NCI-H460 (cell line): Measurements from ENCODE around the gene ZBTB8B. TPM values are rescaled to one million over a fixed set of nuclear protein-coding genes. Genes with fewer than 3 reads are reported as not detected.
A peak's percentile ranks its signal among the peaks of the same experiment; 100 is the strongest.
"Not testable (repeated sequence)": the region's sequence is repeated elsewhere in the genome, so short reads cannot be mapped to it uniquely, and the experiment has no call there.

Source experiments
- DNase-seq: peaks from one replicate; pipeline ENCODE4 v3.0.0-alpha.2; 2016; ENCODE audit warnings: low read depth; ENCODE audit errors: extremely low read depth
- total RNA-seq: library from RNA; depleted of rRNA; stranded (reverse); fragments of >200 nt; shearing (Covaris generic); gene quantifications from 2 replicates; pipeline ENCODE4 v1.2.3, GENCODE V29; 2014

Gene ZBTB8B
- total RNA-seq, 1 experiment from 2014 or later, result not detected

GRCh38 chr1:32468791-32469190 lies 3.9 kb downstream of the ZBTB8B start:
- DNase-seq, result no peak

- DNase-seq, result no peak
Observed at GRCh38 chr1:32470431-32470830, 5.6 kb downstream of the ZBTB8B start.

- DNase-seq, result no peak
Observed at GRCh38 chr1:32470991-32471694, 6.3 kb downstream of the ZBTB8B start.

DNA sequence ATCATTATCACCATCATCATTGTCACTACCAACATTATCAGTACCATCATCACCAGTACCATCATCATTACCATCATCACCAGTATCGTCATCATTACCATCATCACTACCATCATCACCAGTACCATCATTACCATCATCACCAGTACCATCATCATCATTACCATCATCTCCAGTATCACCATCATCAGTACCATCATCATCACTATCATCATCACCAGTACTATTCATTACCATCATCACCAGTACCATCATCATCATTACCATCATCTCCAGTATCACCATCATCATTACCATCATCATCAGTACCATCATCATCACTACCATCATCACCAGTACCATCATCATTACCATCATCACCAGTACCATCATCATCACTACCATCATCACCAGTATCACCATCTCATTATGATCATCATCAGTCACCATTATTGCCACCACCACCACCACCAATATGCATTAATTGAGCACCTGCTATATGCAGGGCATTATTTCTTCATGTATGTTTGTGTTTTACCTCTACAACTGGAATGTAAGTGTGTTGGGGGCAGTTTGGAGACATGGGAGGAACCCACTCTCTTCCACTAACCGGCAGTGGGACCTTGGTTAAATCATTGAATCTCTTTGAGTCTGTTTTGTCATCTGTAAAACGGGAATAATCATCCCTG lies 7.0 kb downstream of the ZBTB8B start:
- DNase-seq, result no peak

DNA sequence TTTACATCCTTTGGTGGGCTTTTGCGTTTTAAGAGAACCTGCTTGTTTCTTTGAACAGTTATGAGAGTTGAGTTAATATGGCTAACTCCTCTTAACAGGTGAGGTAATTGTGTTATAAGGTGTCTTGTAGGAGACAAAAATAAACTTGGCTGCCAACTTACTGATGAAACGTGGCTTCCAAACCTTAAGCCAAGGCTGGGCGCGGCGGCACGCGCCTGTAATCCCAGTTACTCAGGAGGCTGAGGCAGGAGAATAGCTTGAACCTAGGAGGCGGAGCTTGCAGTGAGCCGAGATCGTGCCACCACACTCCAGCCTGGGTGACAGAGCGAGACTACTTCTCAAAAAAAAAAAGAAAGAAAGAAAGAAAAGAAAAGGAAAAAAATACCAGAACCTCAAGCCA lies 8.1 kb downstream of the ZBTB8B start:
- DNase-seq, result not testable (repeated sequence)

DNA sequence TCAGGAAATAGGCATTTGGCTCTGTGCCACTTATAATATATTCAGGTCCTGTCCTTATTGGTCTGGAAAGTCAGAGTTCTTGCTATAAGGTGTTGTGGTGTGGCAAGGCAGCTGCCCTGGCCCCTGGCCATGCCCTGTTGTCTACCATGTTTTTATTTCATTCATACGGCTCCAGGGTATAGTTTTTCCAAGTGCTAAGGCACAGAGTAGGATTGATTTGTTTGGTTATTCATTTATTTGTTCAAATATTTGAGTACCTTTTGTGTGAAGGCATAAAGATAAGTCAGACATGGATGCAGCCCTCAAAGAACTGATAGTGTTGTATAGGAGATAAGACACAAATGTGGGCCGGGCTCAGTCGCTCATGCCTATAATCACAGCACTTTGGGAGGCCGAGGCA lies 10.1 kb downstream of the ZBTB8B start:
- DNase-seq, result no peak

DNA sequence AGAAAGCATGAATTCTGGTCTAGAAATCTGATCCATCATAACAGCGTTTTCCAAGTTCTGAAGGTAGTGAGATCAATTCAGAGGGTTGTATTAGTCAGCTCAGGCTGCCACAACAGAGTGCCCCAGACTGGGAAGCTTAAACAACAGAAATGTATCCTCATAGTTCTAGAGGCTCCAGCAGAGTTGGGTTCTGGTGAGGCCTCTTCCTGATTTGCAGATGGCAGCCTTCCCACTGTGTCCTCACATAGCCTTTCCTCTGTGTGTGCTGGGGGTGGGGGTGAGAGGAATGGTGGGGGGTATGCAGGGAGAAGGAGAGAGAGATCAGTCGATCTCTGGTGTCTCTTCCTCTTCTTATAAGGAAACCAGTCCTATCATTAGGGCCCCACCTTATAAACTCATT lies 15.1 kb downstream of the ZBTB8B start:
- DNase-seq, result no peak

- no peak for DNase-seq
Observed at GRCh38 chr1:32480761-32481160, 15.9 kb downstream of the ZBTB8B start.

DNA sequence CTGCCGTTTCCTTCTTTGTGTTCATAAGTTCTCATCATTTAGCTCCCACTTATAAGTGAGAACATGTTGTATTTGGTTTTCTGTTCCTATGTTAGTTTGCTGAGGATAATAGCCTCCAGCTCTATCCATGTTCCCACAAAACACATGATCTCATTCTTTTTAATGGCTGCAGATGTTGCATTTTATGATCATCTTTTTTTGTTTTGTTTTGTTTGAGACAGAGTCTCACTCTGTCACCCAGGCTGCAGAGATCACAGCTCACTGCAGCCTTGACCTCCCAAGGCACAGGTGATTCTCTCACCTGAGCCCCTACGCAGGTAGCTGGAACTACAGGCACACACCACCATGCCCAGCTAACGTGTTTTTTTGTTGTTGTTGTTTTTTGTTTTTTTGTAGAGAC lies 16.9 kb downstream of the ZBTB8B start:
- DNase-seq, result not testable (repeated sequence)

DNA sequence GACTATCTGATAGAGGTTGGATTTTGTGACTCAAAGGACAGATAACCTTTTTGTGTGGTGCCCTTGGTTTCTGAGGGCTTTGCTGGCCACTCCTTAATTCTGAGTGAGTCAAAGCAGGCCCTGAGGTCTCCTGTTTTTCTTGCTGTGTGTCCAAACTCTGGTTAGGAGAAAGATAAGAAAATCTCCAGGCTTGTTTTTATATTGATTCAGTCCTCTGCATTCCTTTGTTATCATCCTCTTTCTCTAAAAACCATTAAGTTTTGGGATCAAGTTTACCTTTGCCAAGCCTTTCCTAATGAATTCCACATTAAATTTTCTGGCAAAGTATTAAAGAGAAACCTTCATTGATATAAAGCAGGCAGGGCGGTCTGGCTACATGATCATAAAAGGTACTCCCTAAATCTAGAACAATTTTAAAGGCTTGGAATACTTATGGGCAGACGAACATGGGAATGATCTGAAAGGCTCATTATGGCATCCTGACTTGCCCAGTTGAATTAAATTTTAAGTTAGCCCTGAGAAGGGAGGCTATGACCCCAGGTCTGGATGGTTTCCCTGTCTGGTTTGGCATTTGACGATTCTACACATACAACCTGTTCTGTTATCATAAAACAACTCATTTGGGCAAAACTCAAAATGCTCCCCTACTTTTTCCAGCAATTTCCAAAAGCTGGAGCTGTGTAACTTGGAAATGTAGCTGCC lies 20.8 kb downstream of the ZBTB8B start:
- no peak for DNase-seq

- DNase-seq, result no peak
Observed at GRCh38 chr1:32486463-32487113, 21.7 kb downstream of the ZBTB8B start.

- DNase-seq, result no peak
Observed at GRCh38 chr1:32487182-32487581, 22.3 kb downstream of the ZBTB8B start.

GRCh38 chr1:32489774-32490454 lies 25.0 kb downstream of the ZBTB8B start:
- no peak for DNase-seq

DNA sequence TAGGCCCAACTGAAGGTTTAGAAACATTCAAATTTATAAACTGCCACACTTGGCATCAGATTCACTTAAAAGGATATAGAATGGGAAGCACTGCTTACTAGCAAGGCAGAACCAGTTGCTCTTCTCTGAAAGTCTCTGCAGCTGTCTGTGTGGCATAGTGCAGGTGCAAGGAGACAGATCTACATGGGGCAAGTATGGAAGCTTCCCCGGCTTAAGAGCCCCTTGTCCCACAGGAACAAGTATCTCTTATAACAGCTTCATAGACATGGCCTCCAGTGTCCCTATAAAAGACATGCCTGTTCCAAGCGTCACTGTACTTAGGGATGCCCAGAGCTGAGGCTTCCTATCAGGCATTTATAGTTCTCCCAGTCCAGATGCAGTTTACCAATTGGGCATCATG lies 26.5 kb downstream of the ZBTB8B start:
- no peak for DNase-seq

DNA sequence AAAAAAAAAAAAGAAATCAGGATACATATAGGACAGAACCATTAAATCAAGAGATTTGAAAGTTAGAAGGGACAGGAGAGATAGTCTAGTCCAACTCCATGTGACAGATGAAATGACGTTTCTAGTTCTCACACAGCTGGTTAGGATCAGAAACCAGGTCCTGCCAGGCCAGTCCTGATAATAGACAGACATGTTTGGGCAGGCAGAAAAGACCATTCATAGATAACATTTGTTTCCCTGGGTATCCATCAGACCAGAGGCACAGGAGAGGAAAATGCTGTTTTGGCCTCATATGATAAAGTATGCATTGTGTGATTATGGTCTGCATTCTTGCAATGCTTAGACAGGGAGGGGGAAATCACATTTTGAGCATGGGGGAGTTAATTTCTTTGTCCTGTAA lies 29.3 kb downstream of the ZBTB8B start:
- DNase-seq, result no peak

DNA sequence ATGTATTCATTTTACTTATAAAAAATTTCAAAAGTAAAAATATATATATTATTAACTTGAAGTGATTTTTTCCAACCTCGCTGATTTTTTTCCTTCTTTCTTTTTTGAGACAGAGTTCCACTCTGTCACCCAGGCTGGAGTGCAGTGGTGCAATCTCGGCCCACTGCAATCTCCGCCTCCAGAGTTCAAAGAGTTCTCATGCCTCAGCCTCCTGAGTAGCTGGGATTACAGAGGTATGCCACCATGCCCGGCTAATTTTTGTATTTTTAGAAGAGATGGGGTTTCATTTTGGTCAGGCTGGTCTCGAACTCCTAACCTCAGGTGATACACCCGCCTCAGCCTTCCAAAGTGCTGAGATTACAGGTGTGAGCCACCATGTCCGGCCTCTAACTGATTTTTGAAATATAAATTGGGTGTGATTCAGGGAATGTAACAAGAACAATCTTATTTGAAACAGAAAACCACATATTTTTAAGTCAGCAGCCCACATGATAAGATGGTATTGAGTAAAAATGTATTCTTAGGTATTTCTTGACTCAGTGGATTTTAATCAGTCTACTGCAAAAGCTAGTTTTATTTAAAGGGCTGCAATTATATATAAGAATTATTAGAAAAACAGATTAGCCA lies 30.0 kb downstream of the ZBTB8B start:
- no peak for DNase-seq

GRCh38 chr1:32496127-32496526 lies 31.3 kb downstream of the ZBTB8B start:
- no peak for DNase-seq

- no peak for DNase-seq
Observed at GRCh38 chr1:32498751-32499150, 33.9 kb downstream of the ZBTB8B start.

GRCh38 chr1:32500387-32501209 lies 35.7 kb downstream of the ZBTB8B start:
- peak; percentile 32 for DNase-seq
